ENCODE results near the gene PRKCQ. TPM values are rescaled to one million over a fixed set of nuclear protein-coding genes. Genes with fewer than 3 reads are reported as not detected.

The PRKCQ gene
- total and polyA plus RNA-seq, 2 of the 4 experiments (the other 2 are of a cell fraction): under 0.01 to 0.03 TPM

- WGBS, 2 experiments (ENCODE audit: extremely low coverage in 2 of 2, insufficient read length in 1 of 2): 35% methylated on average over 5 of the region's 8 CpGs; no CpG with 5 or more reads in 1 of the 2 experiments
- BruUV-seq (replicated peaks): no TSS peak
- Histone ChIP-seq H3K36me3 (ENCODE audit: control insufficient read depth, insufficient read depth, low read length) (no peaks in the 10 kb centered on the region), H2BK120ac (ENCODE audit: low read depth, low read length) (no peak overlapping the region), H2BK15ac (ENCODE audit: low read depth, low read length) (no peak overlapping the region), H3K27ac (ENCODE audit: insufficient read depth, low read length) (no peak overlapping the region), H4K5ac (ENCODE audit: low read depth, low read length) (no peak overlapping the region), H3K56ac (ENCODE audit: extremely low read depth, insufficient read depth, low read length) (no peak overlapping the region), H2BK20ac (ENCODE audit: low read depth, low read length) (no peak overlapping the region), H2AK5ac (ENCODE audit: low read depth, low read length) (no peak overlapping the region), H3K4me2 (ENCODE audit: low read depth, low read length) (no peak overlapping the region), H3K4ac (ENCODE audit: low read depth, low read length) (no peak overlapping the region), H2AFZ (replicated peaks; ENCODE audit: low read length, poor library complexity) (no peak overlapping the region), H4K8ac (ENCODE audit: low read depth in 2 of 2, low read length in 2 of 2) (no peak overlapping the region), H3K4me1 (ENCODE audit: control insufficient read depth, insufficient read depth, low read length) (0 out of 2 replicates have a peak, but pooled peaks cover 2% of the 10 kb centered on the region), H3K9me3 (ENCODE audit: control insufficient read depth, insufficient read depth, low read length) (no peaks in the 10 kb centered on the region), H3K9ac (ENCODE audit: low read depth, low read length) (no peak overlapping the region), H2BK5ac (ENCODE audit: low read depth, low read length, poor library complexity, severe bottlenecking) (no peak overlapping the region), H3K4me3 (ENCODE audit: insufficient read depth, low read depth, low read length) (no peak overlapping the region), H4K20me1 (ENCODE audit: insufficient read depth, low read length) (no peaks in the 10 kb centered on the region), H3K27me3 (ENCODE audit: control insufficient read depth, insufficient read depth, low read length) (peaks cover 18% of the 10 kb centered on the region), H2AK9ac (replicated peaks; ENCODE audit: low read depth, low read length, poor library complexity) (no peak overlapping the region), H3K79me1 (ENCODE audit: low read depth in 1 of 2, low read length in 2 of 2) (no peaks in the 10 kb centered on the region), H3K23ac (ENCODE audit: low read depth, low read length) (no peak overlapping the region), H3K18ac (ENCODE audit: low read depth, low read length) (no peak overlapping the region), H4K91ac (ENCODE audit: insufficient read depth, low read depth, low read length) (no peak overlapping the region), H3K14ac (replicated peaks; ENCODE audit: low read depth, low read length) (no peak overlapping the region), H3K9me1 (ENCODE audit: insufficient read depth, low read length) (no peaks in the 10 kb centered on the region; the same call in 1 of the 2 replicates)
- ChIA-PET CTCF (no interaction called here), POLR2A (ENCODE audit: unreplicated experiment) (no interaction called here)
- ATAC-seq (ENCODE audit: low read depth) (no peak), DNase-seq (no peak)
- intact Hi-C loops (cut with micrococcal nuclease) (no loop called here), in situ Hi-C loops (cut with MboI; ENCODE audit: low sequenced_read_pairs) (no loop called here), dilution Hi-C loops (cut with HindIII; ENCODE audit: low sequenced_read_pairs, unreplicated experiment) (no loop called here)
- no peak for TF ChIP-seq FOS (IDR thresholded peaks at IDR 0.05; ENCODE audit: low read depth, low read length)
- no peak for TF ChIP-seq CTCF (conservative IDR thresholded peaks at IDR 0.05; ENCODE audit: low read depth, low read length)
- TF ChIP-seq BHLHE40 (IDR thresholded peaks at IDR 0.05; ENCODE audit: low read depth, low read length): no peak
- TF ChIP-seq MXI1 (IDR thresholded peaks at IDR 0.05; ENCODE audit: borderline replicate concordance, low read depth, low read length): no peak
- no peak for TF ChIP-seq ELK1 (IDR thresholded peaks at IDR 0.05; ENCODE audit: borderline replicate concordance, low read depth, low read length)
- TF ChIP-seq MAFK (IDR thresholded peaks at IDR 0.05; ENCODE audit: low read depth, low read length): no peak
- no peak for TF ChIP-seq MAZ (IDR thresholded peaks at IDR 0.05; ENCODE audit: borderline replicate concordance, low read depth, low read length)
- no peak for TF ChIP-seq POLR2A (IDR thresholded peaks at IDR 0.05; ENCODE audit: low read depth, low read length)
- no peak for TF ChIP-seq RAD21 (IDR thresholded peaks at IDR 0.05; ENCODE audit: low read length)
- no peak for TF ChIP-seq RCOR1 (IDR thresholded peaks at IDR 0.05; ENCODE audit: insufficient replicate concordance, low read length)
- TF ChIP-seq RFX5 (IDR thresholded peaks at IDR 0.05; ENCODE audit: low read depth, low read length): no peak
- TF ChIP-seq CEBPB (IDR thresholded peaks at IDR 0.05; ENCODE audit: low read depth, low read length): no peak
- TF ChIP-seq USF2 (IDR thresholded peaks at IDR 0.05; ENCODE audit: low read depth, low read length): no peak
- TF ChIP-seq NFE2L2 (IDR thresholded peaks at IDR 0.05; ENCODE audit: low read depth, low read length): no peak
- TF ChIP-seq SMC3 (IDR thresholded peaks at IDR 0.05; ENCODE audit: low read depth, low read length): no peak
- TF ChIP-seq CHD1 (IDR thresholded peaks at IDR 0.05; ENCODE audit: low read depth, low read length): no peak
Measured at GRCh38 chr10:6578795-6579182, 1.3 kb downstream of the PRKCQ start.
